CD4-positive, CD25-positive, alpha-beta regulatory T cell (primary cell): ENCODE measurements around the gene TMEM233. TPM values are rescaled to one million over a fixed set of nuclear protein-coding genes. Genes with fewer than 3 reads are reported as not detected.

Experiments
- ATAC-seq, 2 donors: fragments of 150-1000 bp; cut with Tn5 transposase; one replicate each; pipeline ENCODE4 v1.10.0; 2021; ENCODE audit warnings: low read depth in 2 of 2, moderate number of reproducible peaks in 2 of 2, moderate library complexity in 1 of 2
- DNase-seq, 3 donors: peaks; one replicate each; pipeline versions ENCODE4 v3.0.0 to v3.0.0-alpha.2; 2012 to 2022; ENCODE audit warnings: mixed read lengths in 1 of 3
- H3K27ac ChIP-seq: one replicate; pipeline ENCODE4 v1.7.0; 2013; ENCODE audit warnings: mild to moderate bottlenecking, low read length; ENCODE audit not compliant: insufficient read depth, poor library complexity, severe bottlenecking
- H3K27me3 ChIP-seq: one replicate; pipeline ENCODE4 v1.7.0; 2013; ENCODE audit warnings: low read length; ENCODE audit not compliant: control insufficient read depth, insufficient read depth
- H3K36me3 ChIP-seq: one replicate; pipeline ENCODE4 v1.7.0; 2013; ENCODE audit warnings: mild to moderate bottlenecking, low read length, moderate library complexity; ENCODE audit not compliant: control insufficient read depth, insufficient read depth
- H3K4me1 ChIP-seq: 2 replicates; pipeline ENCODE4 v1.7.0; 2013; ENCODE audit warnings: mild to moderate bottlenecking, low read length; ENCODE audit not compliant: insufficient read depth, control insufficient read depth, poor library complexity, severe bottlenecking
- H3K4me3 ChIP-seq: one replicate; pipeline ENCODE4 v1.7.0; 2013; ENCODE audit warnings: low read depth, mild to moderate bottlenecking, low read length, moderate library complexity
- H3K9me3 ChIP-seq, 2 experiments: 1 replicate in 1 of 2; 2 replicates in 1 of 2; pipeline ENCODE4 v1.7.0; 2013; ENCODE audit warnings: low read length in 2 of 2, mild to moderate bottlenecking in 1 of 2, moderate library complexity in 1 of 2; ENCODE audit not compliant: control insufficient read depth in 2 of 2
- H3K27ac Mint-ChIP-seq, 3 donors: one replicate each; pipeline ENCODE4 v1.8.0; 2020 to 2022; ENCODE audit warnings: mild to moderate bottlenecking in 3 of 3, mixed read lengths in 3 of 3, moderate library complexity in 2 of 3
- H3K27me3 Mint-ChIP-seq: one replicate; pipeline ENCODE4 v1.8.0; 2022; ENCODE audit warnings: mild to moderate bottlenecking, mixed read lengths
- H3K36me3 Mint-ChIP-seq: one replicate; pipeline ENCODE4 v1.8.0; 2020; ENCODE audit warnings: mixed read lengths
- H3K4me1 Mint-ChIP-seq, 4 donors: one replicate each; pipeline ENCODE4 v1.8.0; 2020 to 2022; ENCODE audit warnings: mixed read lengths in 4 of 4, mild to moderate bottlenecking in 1 of 4
- H3K4me3 Mint-ChIP-seq, 4 donors: one replicate each; pipeline ENCODE4 v1.8.0; 2020 to 2022; ENCODE audit warnings: mild to moderate bottlenecking in 4 of 4, mixed read lengths in 4 of 4, moderate library complexity in 3 of 4
- H3K9me3 Mint-ChIP-seq, 7 donors: one replicate each; pipeline ENCODE4 v1.8.0; 2020 to 2022; ENCODE audit warnings: mixed read lengths in 7 of 7, mild to moderate bottlenecking in 3 of 7, moderate library complexity in 2 of 7
- polyA plus RNA-seq, 4 donors: library from polyadenylated mRNA; unstranded; fragments of 300-500 nt; fragmentation: Illumina TruSeq; gene quantifications; one replicate each; pipeline ENCODE4 v1.2.3, GENCODE V29; 2021
- total RNA-seq: library from RNA; stranded (reverse); gene quantifications from one replicate; pipeline ENCODE4 v1.2.3, GENCODE V29; 2022

The TMEM233 gene
- total and polyA plus RNA-seq, 5 donors from 2014 or later: not detected

DNA sequence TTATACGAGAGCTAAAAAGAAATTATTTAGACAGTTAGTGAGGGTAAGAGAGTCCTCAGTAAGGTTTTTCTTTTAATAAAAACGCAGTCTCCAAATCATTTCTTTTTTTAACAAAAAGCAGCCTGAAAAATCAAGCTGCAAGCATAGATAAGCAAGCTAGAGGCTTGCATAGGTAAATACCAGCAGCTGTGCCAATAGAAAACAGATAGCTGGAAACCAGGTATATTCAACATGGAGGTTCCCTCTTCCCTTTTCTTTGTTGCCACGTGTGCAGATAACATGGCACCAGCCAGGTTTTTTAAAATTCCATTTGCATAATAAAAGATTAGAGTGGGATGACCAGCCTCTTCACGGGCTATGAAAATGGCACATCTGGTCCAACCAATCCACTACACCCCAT is 68.3 kb downstream of the TMEM233 start:
- peaks cover 1 to 11% (median 6%) of the 10 kb centered on the region in 4 donors for H3K4me1 Mint-ChIP-seq
- ATAC-seq (no peak), DNase-seq (no peak)
- Histone ChIP-seq H3K27me3 (peaks cover 3% of the 10 kb centered on the region), H3K4me1 (peaks cover 6% of the 10 kb centered on the region), H3K4me3 (no peak overlapping the region), H3K9me3 (no peaks in the 10 kb centered on the region), H3K27ac (no peak overlapping the region), H3K36me3 (no peaks in the 10 kb centered on the region)
- H3K27me3 Mint-ChIP-seq: peaks cover 27% of the 10 kb centered on the region
- H3K9me3 Mint-ChIP-seq: peaks cover 0 to 3% (median 0%) of the 10 kb centered on the region in 7 donors
- no peaks in the 10 kb centered on the region for H3K36me3 Mint-ChIP-seq
- no peak overlapping the region for H3K27ac Mint-ChIP-seq
- H3K4me3 Mint-ChIP-seq: peak overlapping the region in 1 of 4 donors; percentile 43

DNA sequence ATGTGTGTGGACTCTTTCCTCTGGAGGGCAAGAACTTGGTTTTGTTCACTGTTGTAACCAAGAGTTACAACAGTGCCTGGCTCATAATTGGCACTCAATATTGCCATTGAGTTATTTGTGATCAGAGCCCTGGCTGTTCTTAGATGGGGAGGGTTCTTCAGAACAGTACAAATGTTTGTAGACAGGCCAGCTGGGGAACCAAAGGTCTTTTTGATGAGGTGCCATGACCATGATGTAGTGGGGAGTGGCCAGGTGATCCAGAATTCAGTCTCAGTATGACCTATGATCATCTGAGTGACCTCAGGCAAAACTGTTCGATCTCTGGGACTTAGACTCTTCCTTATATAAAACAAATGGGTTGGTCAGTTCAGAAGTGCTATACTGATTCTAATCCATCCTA is 71.1 kb downstream of the TMEM233 start:
- DNase-seq (no peak), ATAC-seq (no peak)
- Mint-ChIP-seq H3K4me3 (peak overlapping the region in 1 of 4 donors; percentile 71), H3K9me3 (no peaks in the 10 kb centered on the region), H3K4me1 (peaks cover 7 to 32% (median 17%) of the 10 kb centered on the region in 4 donors), H3K27me3 (peaks cover 21% of the 10 kb centered on the region), H3K27ac (no peak overlapping the region), H3K36me3 (peaks cover 3% of the 10 kb centered on the region)
- no peaks in the 10 kb centered on the region for H3K9me3 ChIP-seq
- no peak overlapping the region for H3K27ac ChIP-seq
- H3K27me3 ChIP-seq: peaks cover 3% of the 10 kb centered on the region
- H3K36me3 ChIP-seq: no peaks in the 10 kb centered on the region
- H3K4me3 ChIP-seq: no peak overlapping the region
- peaks cover 27% of the 10 kb centered on the region for H3K4me1 ChIP-seq

DNA sequence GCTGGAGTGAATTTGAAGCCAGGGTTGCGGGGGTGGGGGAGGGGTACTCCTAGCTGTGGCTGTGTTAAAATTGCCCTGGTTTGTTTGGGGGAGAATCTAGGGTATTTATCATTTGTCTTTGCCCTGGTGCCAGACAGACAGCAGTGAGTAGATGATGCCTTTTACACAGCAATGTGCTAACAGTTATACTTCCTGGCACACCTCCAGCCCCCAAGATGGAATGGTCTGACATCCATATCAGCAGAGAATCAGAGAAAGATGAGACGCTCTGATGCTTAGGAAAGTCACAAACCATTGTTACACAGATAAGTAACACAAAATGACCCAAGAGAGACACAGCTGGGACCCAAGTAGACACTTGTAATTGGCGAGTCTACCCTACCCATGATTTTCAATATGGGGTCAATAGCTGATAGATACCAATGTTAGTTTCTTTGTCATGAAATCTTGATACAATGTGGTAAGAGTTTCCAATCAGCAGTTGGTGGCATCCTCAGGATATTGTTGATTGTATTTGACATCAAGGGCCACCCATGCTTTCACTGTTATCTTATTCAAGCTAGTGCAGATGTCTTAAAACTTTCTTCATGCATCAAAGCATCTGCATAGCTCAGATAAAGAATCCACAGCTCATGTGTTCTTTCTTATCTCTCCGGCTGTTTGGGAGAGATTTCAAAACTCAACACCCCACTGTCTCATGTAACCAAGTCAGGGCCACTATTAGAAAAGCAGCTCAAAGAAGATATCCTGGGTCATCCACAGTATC is 71.8 kb downstream of the TMEM233 start:
- Histone ChIP-seq H3K4me3 (no peak overlapping the region), H3K27me3 (no peaks in the 10 kb centered on the region), H3K4me1 (peaks cover 32% of the 10 kb centered on the region), H3K27ac (no peak overlapping the region), H3K9me3 (no peaks in the 10 kb centered on the region), H3K36me3 (no peaks in the 10 kb centered on the region)
- H3K4me3 Mint-ChIP-seq: peak overlapping the region in 1 of 4 donors; percentile 71
- H3K36me3 Mint-ChIP-seq: peaks cover 7% of the 10 kb centered on the region
- no peaks in the 10 kb centered on the region for H3K9me3 Mint-ChIP-seq
- peaks cover 16% of the 10 kb centered on the region for H3K27me3 Mint-ChIP-seq
- DNase-seq: no peak
- ATAC-seq: no peak
- no peak overlapping the region for H3K27ac Mint-ChIP-seq
- H3K4me1 Mint-ChIP-seq: peaks cover 12 to 39% (median 23%) of the 10 kb centered on the region in 4 donors

DNA sequence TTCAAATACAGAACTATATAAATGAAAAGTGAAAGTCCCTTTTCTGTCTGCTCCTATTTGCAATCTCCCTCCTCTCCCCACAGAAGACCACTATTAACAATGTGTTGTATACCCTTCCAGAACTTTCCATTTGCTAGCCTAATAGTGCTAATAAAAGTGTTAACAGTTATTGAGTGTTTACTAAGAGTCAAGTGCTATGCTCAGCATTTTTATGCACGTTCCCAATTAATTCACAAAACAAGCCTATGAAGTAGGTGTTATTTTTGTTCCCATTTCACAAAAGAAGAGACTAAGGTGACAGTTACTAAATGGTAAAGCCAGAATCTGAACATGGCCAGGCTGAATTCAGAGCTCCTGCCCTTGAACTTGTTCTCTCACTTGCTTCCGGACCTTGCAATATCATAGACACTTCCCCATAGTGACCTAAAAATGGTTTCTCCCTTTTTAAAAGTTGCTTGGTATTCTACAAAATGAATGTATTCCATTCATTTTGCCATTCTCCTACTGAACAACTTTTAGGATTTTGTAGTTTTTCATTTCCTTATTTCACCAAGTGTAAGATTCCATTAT is 72.7 kb downstream of the TMEM233 start:
- Mint-ChIP-seq H3K27me3 (peaks cover 13% of the 10 kb centered on the region), H3K27ac (peak overlapping the region in 2 of 3 donors; percentile 53 to 92), H3K9me3 (no peaks in the 10 kb centered on the region), H3K4me3 (peak overlapping the region; percentile 20 to 96 (median 66)), H3K36me3 (peaks cover 11% of the 10 kb centered on the region), H3K4me1 (peaks cover 22 to 48% (median 33%) of the 10 kb centered on the region in 4 donors)
- H3K4me1 ChIP-seq: peaks cover 32% of the 10 kb centered on the region
- ATAC-seq: no peak
- H3K36me3 ChIP-seq: peaks cover under 1% of the 10 kb centered on the region
- H3K9me3 ChIP-seq: no peaks in the 10 kb centered on the region
- H3K27me3 ChIP-seq: no peaks in the 10 kb centered on the region
- H3K4me3 ChIP-seq: peak overlapping the region; percentile 95
- no peak overlapping the region for H3K27ac ChIP-seq
- DNase-seq: no peak

DNA sequence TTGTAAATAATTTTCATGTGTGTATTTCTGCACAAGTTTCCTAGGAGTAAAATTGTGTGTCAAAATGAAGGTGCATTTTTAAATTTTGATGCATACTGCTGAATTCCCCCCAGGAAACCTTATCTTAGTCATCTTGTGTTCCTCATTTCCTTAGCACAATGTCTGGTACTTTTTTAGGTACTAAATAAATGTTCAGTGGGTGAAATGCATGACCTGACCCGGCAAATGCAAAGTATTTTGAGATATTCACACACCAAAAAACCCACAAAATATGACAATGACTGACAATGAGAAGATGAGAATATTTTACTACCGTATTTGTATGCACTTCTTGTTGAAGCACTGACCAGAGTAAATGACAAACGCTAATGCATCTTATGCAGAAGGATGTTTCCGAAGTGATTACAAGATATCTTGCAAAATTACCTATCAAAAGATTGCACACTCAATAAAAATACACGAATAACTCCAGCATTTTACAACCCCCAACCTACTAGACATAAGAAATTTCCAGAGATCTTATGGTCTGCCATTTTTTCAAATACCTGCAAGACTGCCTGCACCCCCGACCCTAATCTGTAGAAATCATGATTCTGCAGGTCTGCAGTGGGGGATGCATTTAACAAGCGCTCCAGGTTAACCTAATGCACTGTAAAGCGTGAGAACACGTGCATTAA is 73.5 kb downstream of the TMEM233 start:
- H3K27ac ChIP-seq: peak overlapping the region; percentile 90
- no peaks in the 10 kb centered on the region for H3K27me3 ChIP-seq
- peaks cover 8% of the 10 kb centered on the region for H3K36me3 ChIP-seq
- peaks cover 18% of the 10 kb centered on the region for H3K36me3 Mint-ChIP-seq
- peak overlapping the region; percentile 86 to 96 (median 92) for H3K4me3 Mint-ChIP-seq
- peaks cover 11% of the 10 kb centered on the region for H3K27me3 Mint-ChIP-seq
- no peaks in the 10 kb centered on the region for H3K9me3 Mint-ChIP-seq
- peak overlapping the region; percentile 95 for H3K4me3 ChIP-seq
- H3K4me1 Mint-ChIP-seq: peaks cover 28 to 56% (median 39%) of the 10 kb centered on the region in 4 donors
- H3K9me3 ChIP-seq: no peaks in the 10 kb centered on the region
- peak overlapping the region; percentile 92 to 96 (median 93) for H3K27ac Mint-ChIP-seq
- peaks cover 39% of the 10 kb centered on the region for H3K4me1 ChIP-seq
- DNase-seq: no peak
- no peak for ATAC-seq

DNA sequence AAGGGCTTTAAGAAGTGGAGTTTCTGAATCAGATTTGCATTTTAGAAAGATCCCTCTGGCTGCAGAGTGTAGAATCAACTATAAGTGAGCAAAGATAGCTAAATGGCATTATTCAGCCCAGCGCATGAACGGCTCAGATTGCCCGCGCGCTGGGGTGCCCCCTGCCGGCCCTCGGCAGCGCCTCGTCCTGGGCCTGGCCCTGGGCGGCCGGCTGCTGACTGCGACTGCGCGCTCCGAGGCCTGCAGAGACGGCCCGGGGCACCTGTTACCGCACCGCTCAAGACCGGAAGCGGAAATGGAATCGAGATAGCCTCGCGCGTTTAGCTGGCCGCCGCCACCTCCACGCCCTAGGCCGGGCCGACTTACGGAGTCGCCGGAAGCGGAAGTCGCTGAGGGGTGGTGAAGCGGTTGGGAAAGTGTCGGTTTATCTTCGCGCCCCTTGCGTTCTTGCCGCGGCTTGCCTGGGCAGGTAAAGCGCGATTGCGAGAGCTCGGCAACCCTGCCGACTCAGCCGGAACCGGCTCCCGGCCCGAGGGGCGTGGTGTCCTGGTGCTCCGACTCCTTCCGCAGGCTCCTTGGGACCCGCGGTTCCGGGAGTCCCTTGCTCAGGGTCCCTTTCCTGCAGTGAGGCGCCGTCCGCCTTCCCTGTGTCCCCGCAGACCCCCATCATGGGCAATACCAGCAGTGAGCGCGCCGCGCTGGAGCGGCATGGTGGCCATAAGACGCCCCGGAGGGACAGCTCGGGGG is 74.2 kb downstream of the TMEM233 start, which contains the start of gene PRKAB1:
Gene PRKAB1 (plus strand): TSS at position 557 of the 747 bp plus-strand sequence. CDS start 112 bp downstream, at position 669.
- Mint-ChIP-seq H3K4me1 (peaks cover 31 to 63% (median 47%) of the 10 kb centered on the region in 4 donors), H3K27ac (peak within 1 kb of the TSS; percentile 92 to 96 (median 93)), H3K27me3 (peaks cover 6% of the 10 kb centered on the region), H3K36me3 (peaks cover 25% of the 10 kb centered on the region), H3K4me3 (peak within 1 kb of the TSS; percentile 86 to 96 (median 92)), H3K9me3 (no peaks in the 10 kb centered on the region)
- Histone ChIP-seq H3K36me3 (peaks cover 15% of the 10 kb centered on the region), H3K27me3 (no peaks in the 10 kb centered on the region), H3K9me3 (no peaks in the 10 kb centered on the region), H3K4me3 (peak within 1 kb of the TSS; percentile 95), H3K4me1 (peaks cover 42% of the 10 kb centered on the region), H3K27ac (peak within 1 kb of the TSS; percentile 90)
- ATAC-seq (peak; percentile 91 to 95), DNase-seq (peak; percentile 93 to 100 (median 96))

DNA sequence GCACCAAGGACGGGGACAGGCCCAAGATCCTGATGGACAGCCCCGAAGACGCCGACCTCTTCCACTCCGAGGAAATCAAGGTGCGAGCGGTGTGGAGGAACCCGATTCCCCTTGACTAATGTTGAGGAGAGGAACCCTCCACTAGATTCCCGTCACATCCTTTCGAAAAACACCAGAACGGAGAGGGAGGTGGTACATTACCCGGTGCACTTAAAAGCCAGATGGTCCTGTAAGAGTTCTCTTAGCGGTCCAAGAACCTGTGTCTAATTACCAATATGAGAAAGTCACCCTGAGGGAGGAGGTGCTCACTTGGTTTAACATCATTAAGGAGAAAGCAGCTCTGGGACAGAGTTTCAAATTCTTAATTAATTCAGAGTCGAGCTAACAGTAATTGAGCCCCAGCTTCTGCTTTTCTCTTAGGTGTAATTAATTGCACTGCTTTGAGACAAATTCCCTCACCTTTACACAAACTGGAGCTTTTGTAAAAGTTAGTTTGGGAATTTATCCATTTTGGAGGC is 74.8 kb downstream of the TMEM233 start:
- peaks cover 6% of the 10 kb centered on the region for H3K27me3 Mint-ChIP-seq
- Histone ChIP-seq H3K36me3 (peaks cover 22% of the 10 kb centered on the region), H3K27ac (peak overlapping the region; percentile 90), H3K4me1 (peaks cover 42% of the 10 kb centered on the region), H3K4me3 (peak overlapping the region; percentile 92), H3K27me3 (no peaks in the 10 kb centered on the region), H3K9me3 (no peaks in the 10 kb centered on the region)
- no peaks in the 10 kb centered on the region for H3K9me3 Mint-ChIP-seq
- H3K4me3 Mint-ChIP-seq: peak overlapping the region; percentile 86 to 96 (median 92)
- peak in 1 of 3 donors; percentile 51 for DNase-seq
- ATAC-seq: no peak
- peaks cover 32 to 69% (median 52%) of the 10 kb centered on the region in 4 donors for H3K4me1 Mint-ChIP-seq
- H3K36me3 Mint-ChIP-seq: peaks cover 28% of the 10 kb centered on the region
- peak overlapping the region; percentile 92 to 96 (median 93) for H3K27ac Mint-ChIP-seq
